Gastrocnemius medialis (tissue), 4 donors: ENCODE measurements around the gene SNRPN. TPM values are rescaled to one million over a fixed set of nuclear protein-coding genes. Genes with fewer than 3 reads are reported as not detected.
A peak's percentile ranks its signal among the peaks of the same experiment; 100 is the strongest.

Experiments used
- ATAC-seq, 2 donors: fragments of 150-250 bp; one replicate each; pipeline ENCODE4 v1.9.1; 2016
- DNase-seq, 2 donors: peaks; one replicate each; pipeline ENCODE4 v3.0.0-alpha.2; 2019
- H3K27ac ChIP-seq, 4 donors: fragments of 200-600 bp; sonication (generic); 1 replicate in 1 of 4; 2 replicates in 3 of 4; pipeline ENCODE4 v1.5.1; 2016 to 2018; ENCODE audit warnings: mild to moderate bottlenecking in 2 of 4, moderate library complexity in 1 of 4
- H3K27me3 ChIP-seq, 3 donors: fragments of 200-600 bp; sonication (generic) in 2 of 3; 1 replicate in 1 of 3; 2 replicates in 2 of 3; pipeline versions ENCODE4 v1.5.1 to v1.6.0; 2016 to 2019; ENCODE audit warnings: mild to moderate bottlenecking in 1 of 3, moderate library complexity in 1 of 3
- H3K36me3 ChIP-seq, 2 donors: fragments of 200-600 bp; sonication (generic) in 1 of 2; one replicate each; pipeline ENCODE4 v1.5.1; 2017 to 2018
- H3K4me1 ChIP-seq, 2 donors: fragments of 200-600 bp; sonication (generic) in 1 of 2; one replicate each; pipeline ENCODE4 v1.5.1; 2016 to 2017; ENCODE audit warnings: mild to moderate bottlenecking in 2 of 2
- H3K4me3 ChIP-seq, 4 donors: fragments of 200-600 bp; sonication (generic) in 3 of 4; 1 replicate in 1 of 4; 2 replicates in 3 of 4; pipeline ENCODE4 v1.5.1; 2016 to 2019; ENCODE audit warnings: mild to moderate bottlenecking in 2 of 4
- H3K9me3 ChIP-seq, 3 donors: fragments of 200-600 bp; sonication (generic) in 2 of 3; 1 replicate in 1 of 3; 2 replicates in 2 of 3; pipeline ENCODE4 v1.5.1; 2016 to 2019
- CTCF ChIP-seq, 5 experiments: fragments of 450-650 bp in 3 of 5; fragments of 200-600 bp in 2 of 5; sonication (generic) in 2 of 5; IDR thresholded peaks in 4 of 5; conservative IDR thresholded peaks in 1 of 5; 1 replicate in 4 of 5; 2 replicates in 1 of 5; pipeline ENCODE4 v1.5.1; 2016 to 2019; ENCODE audit warnings: antibody characterized with exemption in 5 of 5, mild to moderate bottlenecking in 3 of 5, moderate library complexity in 3 of 5
- POLR2A ChIP-seq, 2 donors: fragments of 450-650 bp; IDR thresholded peaks; one replicate each; pipeline ENCODE4 v1.6.1; 2017; ENCODE audit warnings: antibody characterized with exemption in 2 of 2, mild to moderate bottlenecking in 2 of 2, moderate library complexity in 2 of 2
- in situ Hi-C, 4 donors: fragments of 200-750 bp; cut with MboI; loops; one replicate each; pipeline versions ENCODE4 v1.15.0 to v1.8.0; 2017; ENCODE audit warnings: low sequenced_read_pairs in 4 of 4
- intact Hi-C: fragments of 100-400 bp; cut with DNase I; formaldehyde crosslinking; loops from one replicate; pipeline ENCODE4 v1.15.1; 2023; ENCODE audit warnings: low total_unique reads
- total RNA-seq, 4 donors: library from RNA; depleted of rRNA; stranded (reverse); fragments of >200 nt; gene quantifications; one replicate each; pipeline versions ENCODE4 v1.1.0 to v1.2.3, GENCODE V29; 2016

SNRPN gene
- total RNA-seq, 4 donors from 2014 or later, result 101 to 323 (median 181) TPM

GRCh38 chr15:24976932-24977331 is 22.1 kb downstream of the SNRPN start:
- DNase-seq, result no peak
- H3K4me3 ChIP-seq, result no peak overlapping the region
- in situ Hi-C loops (loop anchor here in 1 of 4 donors (25.0 kb wide), 1 partner anchor 485 kb away; no protein-coding TSS in a partner anchor), intact Hi-C loops (no loop called here)
- H3K4me1 ChIP-seq, result no peaks in the 10 kb centered on the region
- ATAC-seq, result no peak
- peaks cover 4 to 41% of the 10 kb centered on the region in 2 donors for H3K36me3 ChIP-seq
- H3K27me3 ChIP-seq, result no peaks in the 10 kb centered on the region
- TF ChIP-seq POLR2A (IDR thresholded peaks at IDR 0.05) (no peak), CTCF (IDR thresholded peaks at IDR 0.05 in 4 of 5, conservative IDR thresholded peaks at IDR 0.05 in 1 of 5) (no peak)
- H3K27ac ChIP-seq, result no peak overlapping the region
- H3K9me3 ChIP-seq, result no peaks in the 10 kb centered on the region

GRCh38 chr15:24977686-24978085 is 22.9 kb downstream of the SNRPN start:
- Histone ChIP-seq H3K9me3 (no peaks in the 10 kb centered on the region), H3K27ac (no peak overlapping the region), H3K27me3 (no peaks in the 10 kb centered on the region), H3K4me1 (no peaks in the 10 kb centered on the region), H3K36me3 (peaks cover 4 to 48% of the 10 kb centered on the region in 2 donors), H3K4me3 (no peak overlapping the region)
- no peak for ATAC-seq
- intact Hi-C loops (no loop called here), in situ Hi-C loops (loop anchor here in 1 of 4 donors (25.0 kb wide), 1 partner anchor 485 kb away; no protein-coding TSS in a partner anchor)
- TF ChIP-seq CTCF (IDR thresholded peaks at IDR 0.05 in 4 of 5, conservative IDR thresholded peaks at IDR 0.05 in 1 of 5), result no peak
- TF ChIP-seq POLR2A (IDR thresholded peaks at IDR 0.05), result no peak
- DNase-seq, result no peak

DNA sequence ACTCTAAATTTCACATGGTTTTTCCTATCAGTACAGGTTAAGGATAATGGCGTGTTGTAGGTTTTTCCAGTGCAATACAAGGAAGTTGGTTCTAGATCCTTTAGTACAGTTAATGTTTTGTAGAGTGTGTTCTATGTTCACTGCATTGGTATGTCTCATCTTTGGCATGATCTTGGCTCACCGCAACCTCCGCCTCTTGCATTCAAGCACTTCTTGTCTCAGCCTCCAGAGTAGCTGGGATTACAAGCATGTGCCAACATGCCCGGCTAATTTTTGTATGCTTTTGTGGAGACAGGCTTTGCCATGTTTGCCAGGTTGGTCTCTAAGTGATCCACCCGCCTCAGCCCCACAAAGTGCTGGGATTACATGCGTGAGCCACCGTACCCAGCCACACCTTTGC is 30.4 kb downstream of the SNRPN start:
- ATAC-seq (peak in 1 of 2 donors; percentile 67), DNase-seq (no peak)
- intact Hi-C loops, result no loop called here
- no peaks in the 10 kb centered on the region for H3K9me3 ChIP-seq
- H3K4me3 ChIP-seq, result no peak overlapping the region
- H3K4me1 ChIP-seq, result no peaks in the 10 kb centered on the region
- peaks cover 0 to 27% of the 10 kb centered on the region in 2 donors for H3K36me3 ChIP-seq
- TF ChIP-seq CTCF (IDR thresholded peaks at IDR 0.05 in 4 of 5, conservative IDR thresholded peaks at IDR 0.05 in 1 of 5) (no peak), POLR2A (IDR thresholded peaks at IDR 0.05) (no peak)
- peak overlapping the region in 1 of 4 donors; percentile 30 for H3K27ac ChIP-seq
- H3K27me3 ChIP-seq, result no peaks in the 10 kb centered on the region
- in situ Hi-C loops, result loop anchor here in 1 of 4 donors (25.0 kb wide), 1 partner anchor 477 kb away; no protein-coding TSS in a partner anchor

GRCh38 chr15:24986653-24987052 is 31.9 kb downstream of the SNRPN start:
- H3K4me3 ChIP-seq, result no peak overlapping the region
- TF ChIP-seq POLR2A (IDR thresholded peaks at IDR 0.05) (no peak), CTCF (IDR thresholded peaks at IDR 0.05 in 4 of 5, conservative IDR thresholded peaks at IDR 0.05 in 1 of 5) (no peak)
- peaks cover 0 to 23% of the 10 kb centered on the region in 2 donors for H3K36me3 ChIP-seq
- ATAC-seq, result no peak
- H3K4me1 ChIP-seq, result peaks cover 0 to 3% of the 10 kb centered on the region in 2 donors
- intact Hi-C loops (no loop called here), in situ Hi-C loops (loop anchor here in 1 of 4 donors (25.0 kb wide), 1 partner anchor 476 kb away; no protein-coding TSS in a partner anchor)
- H3K27ac ChIP-seq, result no peak overlapping the region
- H3K9me3 ChIP-seq, result no peaks in the 10 kb centered on the region
- DNase-seq, result no peak
- no peaks in the 10 kb centered on the region for H3K27me3 ChIP-seq

DNA sequence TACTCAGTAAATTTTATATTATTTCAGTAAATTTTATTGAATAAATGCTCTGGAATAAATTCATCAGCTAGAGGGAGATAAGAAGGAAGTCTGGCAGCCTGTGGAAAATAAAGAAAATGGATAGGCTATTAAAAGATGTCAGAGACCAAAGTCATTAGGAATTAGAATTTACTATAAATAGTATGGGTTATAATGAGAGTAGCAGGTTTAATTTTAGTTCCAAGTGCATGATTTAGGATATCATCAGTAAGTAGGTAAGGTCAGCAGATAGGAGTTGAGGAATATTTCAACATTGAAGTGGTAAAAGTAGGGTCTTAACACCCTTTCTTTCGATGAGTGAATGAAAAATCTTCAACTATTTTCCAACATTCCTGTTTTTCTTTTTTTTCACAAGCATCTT is 64.6 kb downstream of the SNRPN start:
- Histone ChIP-seq H3K4me3 (no peak overlapping the region), H3K4me1 (no peaks in the 10 kb centered on the region), H3K9me3 (no peaks in the 10 kb centered on the region), H3K27me3 (no peaks in the 10 kb centered on the region), H3K27ac (no peak overlapping the region), H3K36me3 (peaks cover 0 to 22% of the 10 kb centered on the region in 2 donors)
- TF ChIP-seq CTCF (IDR thresholded peaks at IDR 0.05 in 4 of 5, conservative IDR thresholded peaks at IDR 0.05 in 1 of 5) (no peak), POLR2A (IDR thresholded peaks at IDR 0.05) (no peak)
- intact Hi-C loops, result no loop called here
- DNase-seq (no peak), ATAC-seq (no peak)
- in situ Hi-C loops, result loop anchor here in 1 of 4 donors (10.0 kb wide), 1 partner anchor 55 kb away; no protein-coding TSS in a partner anchor
